Muscle layer of colon (tissue), 2 donors: ENCODE results near the gene FCER1G.

Experiments used
- H3K27ac ChIP-seq: one replicate; pipeline ENCODE4 v1.7.0; 2013; ENCODE audit warnings: low read depth, mild to moderate bottlenecking, low read length, moderate library complexity
- H3K27me3 ChIP-seq, 2 donors: one replicate each; pipeline ENCODE4 v1.7.0; 2013; ENCODE audit warnings: low read length in 2 of 2, mild to moderate bottlenecking in 2 of 2; ENCODE audit not compliant: insufficient read depth in 2 of 2, control insufficient read depth in 1 of 2
- H3K36me3 ChIP-seq: one replicate; pipeline ENCODE4 v1.7.0; 2013; ENCODE audit warnings: mild to moderate bottlenecking, low read length; ENCODE audit not compliant: insufficient read depth
- H3K4me1 ChIP-seq: one replicate; pipeline ENCODE4 v1.7.0; 2013; ENCODE audit warnings: mild to moderate bottlenecking, low read length; ENCODE audit not compliant: insufficient read depth
- H3K4me3 ChIP-seq, 2 donors: one replicate each; pipeline ENCODE4 v1.7.0; 2013; ENCODE audit warnings: low read length in 2 of 2, low read depth in 1 of 2, mild to moderate bottlenecking in 1 of 2, moderate library complexity in 1 of 2
- H3K9ac ChIP-seq: one replicate; pipeline ENCODE4 v1.7.0; 2013; ENCODE audit warnings: low read length
- H3K9me3 ChIP-seq: one replicate; pipeline ENCODE4 v1.7.0; 2013; ENCODE audit warnings: mild to moderate bottlenecking, low read length
- donor health status: abdominal sarcoma.
- donor health status: Adenocarcinoma of cecum.

FCER1G gene

GRCh38 chr1:161225534-161226319, 10.6 kb downstream of the FCER1G start, which contains the start of gene TOMM40L:
Gene TOMM40L, plus strand, starts transcription at chr1:161226060. Its CDS starts 430 bp downstream, at chr1:161226490.
- Histone ChIP-seq H3K9ac (peak within 1 kb of the TSS; percentile 75), H3K27ac (peak within 1 kb of the TSS; percentile 84), H3K4me3 (peak within 1 kb of the TSS; percentile 91 to 95), H3K9me3 (no peaks in the 10 kb centered on the region), H3K36me3 (peaks cover 21% of the 10 kb centered on the region), H3K4me1 (peaks cover 23% of the 10 kb centered on the region), H3K27me3 (no peaks in the 10 kb centered on the region)

DNA sequence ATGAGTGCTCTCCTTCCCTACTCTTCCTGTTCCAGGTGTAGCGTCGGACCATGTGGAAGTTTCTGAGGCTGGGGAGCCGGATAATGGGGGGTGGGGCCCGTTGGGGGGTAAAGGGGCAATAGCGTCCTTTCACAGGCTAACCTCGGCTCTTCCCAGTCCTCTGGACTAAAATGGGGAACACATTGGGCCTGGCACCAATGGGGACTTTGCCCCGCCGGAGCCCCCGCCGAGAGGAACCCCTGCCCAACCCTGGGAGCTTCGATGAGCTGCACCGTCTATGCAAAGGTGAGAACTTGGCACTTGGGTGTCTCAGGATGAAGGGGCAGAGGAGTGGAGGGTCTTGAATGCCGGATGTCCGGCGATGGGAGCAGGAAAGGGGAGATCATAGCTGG, 11.2 kb downstream of the FCER1G start:
- peaks cover 23% of the 10 kb centered on the region for H3K4me1 ChIP-seq
- no peaks in the 10 kb centered on the region for H3K9me3 ChIP-seq
- H3K36me3 ChIP-seq, result peaks cover 21% of the 10 kb centered on the region
- peak overlapping the region; percentile 91 to 95 for H3K4me3 ChIP-seq
- peak overlapping the region; percentile 84 for H3K27ac ChIP-seq
- H3K9ac ChIP-seq, result peak overlapping the region; percentile 75
- no peaks in the 10 kb centered on the region for H3K27me3 ChIP-seq

- Histone ChIP-seq H3K36me3 (peaks cover 21% of the 10 kb centered on the region), H3K9ac (peak overlapping the region; percentile 75), H3K9me3 (no peaks in the 10 kb centered on the region), H3K4me1 (peaks cover 23% of the 10 kb centered on the region), H3K27ac (peak overlapping the region; percentile 84), H3K4me3 (peak overlapping the region; percentile 91 to 95), H3K27me3 (no peaks in the 10 kb centered on the region)
These were observed 11.7 kb downstream of the FCER1G start for GRCh38 chr1:161226759-161227158.

- Histone ChIP-seq H3K27ac (peak overlapping the region; percentile 84), H3K27me3 (no peaks in the 10 kb centered on the region), H3K9me3 (no peaks in the 10 kb centered on the region), H3K4me1 (peaks cover 23% of the 10 kb centered on the region), H3K36me3 (peaks cover 21% of the 10 kb centered on the region), H3K9ac (peak overlapping the region; percentile 26), H3K4me3 (peak overlapping the region in 1 of 2 donors; percentile 91)
These were observed 12.2 kb downstream of the FCER1G start for GRCh38 chr1:161227196-161227871.

DNA sequence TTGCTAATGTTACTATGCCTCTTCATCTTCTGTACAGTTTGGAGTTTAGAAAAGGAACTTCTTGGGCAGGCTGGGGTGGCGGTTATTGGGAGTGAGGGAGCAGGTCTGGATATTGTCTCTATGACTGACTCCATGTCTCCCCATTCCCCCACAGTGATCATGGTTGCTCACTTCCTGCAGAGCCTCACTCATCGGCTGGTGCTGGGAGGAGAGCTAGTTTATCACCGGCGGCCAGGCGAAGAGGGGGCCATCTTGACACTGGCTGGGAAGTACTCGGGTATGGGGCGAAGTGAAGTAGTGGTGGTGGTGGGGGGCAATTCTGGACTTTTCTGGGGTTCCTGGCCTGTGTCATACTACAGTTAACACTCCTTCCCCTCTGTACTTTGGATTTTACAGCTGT, 12.9 kb downstream of the FCER1G start:
- Histone ChIP-seq H3K27me3 (no peaks in the 10 kb centered on the region), H3K27ac (no peak overlapping the region), H3K9ac (no peak overlapping the region), H3K4me3 (peak overlapping the region in 1 of 2 donors; percentile 91), H3K9me3 (no peaks in the 10 kb centered on the region), H3K36me3 (peaks cover 21% of the 10 kb centered on the region), H3K4me1 (peaks cover 23% of the 10 kb centered on the region)

DNA sequence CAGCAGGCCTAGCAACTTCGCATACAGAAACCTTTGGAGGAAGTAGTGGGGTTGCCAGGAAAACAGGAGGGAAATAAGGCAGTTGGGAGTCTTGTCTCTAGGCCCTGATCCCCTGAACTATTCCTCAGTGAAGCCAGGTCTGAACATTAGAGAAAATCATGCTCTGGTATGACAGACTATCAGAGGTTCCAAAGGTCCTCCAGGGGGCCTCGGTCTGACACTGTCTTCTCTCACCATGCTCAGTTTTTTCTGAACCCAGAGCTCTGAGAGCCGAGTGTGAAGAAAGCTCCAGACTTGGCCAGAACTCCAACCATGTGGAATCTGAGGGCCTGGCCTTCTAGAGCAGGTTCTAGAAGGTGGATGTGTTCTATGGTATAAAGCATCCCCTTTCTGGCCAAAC, 14.8 kb downstream of the FCER1G start:
- Histone ChIP-seq H3K4me3 (no peak overlapping the region), H3K9ac (no peak overlapping the region), H3K27me3 (no peaks in the 10 kb centered on the region), H3K9me3 (no peaks in the 10 kb centered on the region), H3K4me1 (peaks cover 23% of the 10 kb centered on the region), H3K36me3 (peaks cover 21% of the 10 kb centered on the region), H3K27ac (no peak overlapping the region)

DNA sequence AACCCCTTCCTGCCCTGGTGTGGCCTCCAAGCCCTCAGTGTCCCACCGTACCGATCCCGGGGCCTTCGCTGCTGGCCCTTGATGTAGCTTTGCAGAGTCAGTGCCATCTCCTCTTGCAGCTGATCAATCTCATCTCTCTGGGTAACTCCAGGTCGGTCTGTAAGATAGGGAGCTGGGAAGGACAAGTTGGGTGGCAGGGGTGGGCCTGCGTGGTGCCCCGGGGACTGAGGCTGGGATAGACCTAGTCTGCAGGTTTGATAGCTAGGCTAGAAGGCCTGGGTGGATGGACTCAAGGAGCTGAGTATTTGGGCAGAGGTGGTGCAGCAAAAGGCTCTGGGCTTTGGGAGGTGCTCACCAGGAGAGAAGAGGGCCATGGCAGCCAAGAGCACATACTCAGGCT, 15.7 kb downstream of the FCER1G start:
- Histone ChIP-seq H3K27ac (no peak overlapping the region), H3K4me1 (peaks cover 18% of the 10 kb centered on the region), H3K27me3 (no peaks in the 10 kb centered on the region), H3K9ac (no peak overlapping the region), H3K36me3 (peaks cover 21% of the 10 kb centered on the region), H3K9me3 (no peaks in the 10 kb centered on the region), H3K4me3 (no peak overlapping the region)

GRCh38 chr1:161233102-161233501, 18.0 kb downstream of the FCER1G start:
- Histone ChIP-seq H3K4me1 (peaks cover under 1% of the 10 kb centered on the region), H3K27ac (no peak overlapping the region), H3K36me3 (peaks cover 17% of the 10 kb centered on the region)

DNA sequence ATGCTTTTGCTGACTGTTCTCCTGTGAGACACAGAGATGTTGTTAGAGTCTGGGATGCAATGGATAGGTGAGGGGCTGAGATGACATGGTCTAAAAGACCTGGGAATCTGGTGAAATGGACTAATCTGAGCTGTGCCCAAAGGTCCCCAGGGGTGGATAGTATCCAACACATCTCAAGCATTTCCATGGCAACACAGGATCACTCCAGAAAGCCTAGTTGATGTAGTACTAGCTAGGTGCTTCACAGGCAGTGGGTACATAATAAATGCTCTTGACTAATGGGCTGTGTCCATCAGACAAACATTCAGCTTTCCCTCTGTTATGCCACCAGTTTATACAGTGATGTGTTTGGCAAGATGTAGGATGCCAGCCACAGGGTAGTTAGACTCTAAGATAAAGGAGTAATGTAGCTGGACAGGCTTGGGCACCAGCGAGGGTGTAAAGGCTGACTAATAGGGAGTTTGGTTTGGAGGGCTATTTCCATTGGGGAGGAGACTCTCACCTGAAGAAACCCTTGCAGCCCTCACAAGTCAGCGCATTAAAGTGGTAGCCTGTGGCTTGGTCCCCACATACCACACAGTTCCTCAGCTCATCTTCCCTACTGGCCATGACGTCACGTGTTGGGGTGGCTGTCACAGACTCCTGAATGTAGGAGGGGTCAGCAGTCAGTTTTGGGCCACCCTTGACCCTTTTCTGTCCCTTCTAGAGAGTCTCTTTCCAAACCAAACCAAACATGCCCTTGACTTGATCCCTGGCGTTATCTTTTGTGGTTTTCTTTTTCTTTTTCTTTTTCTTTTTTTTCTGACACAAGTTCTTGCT, 21.1 kb downstream of the FCER1G start:
- Histone ChIP-seq H3K9me3 (no peaks in the 10 kb centered on the region), H3K27ac (no peak overlapping the region), H3K4me1 (no peaks in the 10 kb centered on the region), H3K4me3 (no peak overlapping the region), H3K27me3 (no peaks in the 10 kb centered on the region), H3K9ac (no peak overlapping the region), H3K36me3 (no peaks in the 10 kb centered on the region)

More at GRCh38 chr1:161233102-161233501, 18.0 kb downstream of the FCER1G start:
- H3K9ac ChIP-seq, result no peak overlapping the region
- no peak overlapping the region for H3K4me3 ChIP-seq
- H3K9me3 ChIP-seq, result no peaks in the 10 kb centered on the region
- no peaks in the 10 kb centered on the region for H3K27me3 ChIP-seq

GRCh38 chr1:161238039-161238473, 23.0 kb downstream of the FCER1G start, which contains the start of gene NR1I3:
Gene NR1I3, minus strand, starts transcription at chr1:161238203. Its CDS starts 1,638 bp downstream, at chr1:161236565.
- Histone ChIP-seq H3K4me1 (no peaks in the 10 kb centered on the region), H3K27me3 (no peaks in the 10 kb centered on the region), H3K9me3 (no peaks in the 10 kb centered on the region), H3K27ac (no peak within 1 kb of the TSS), H3K36me3 (no peaks in the 10 kb centered on the region), H3K4me3 (no peak within 1 kb of the TSS), H3K9ac (no peak within 1 kb of the TSS)

DNA sequence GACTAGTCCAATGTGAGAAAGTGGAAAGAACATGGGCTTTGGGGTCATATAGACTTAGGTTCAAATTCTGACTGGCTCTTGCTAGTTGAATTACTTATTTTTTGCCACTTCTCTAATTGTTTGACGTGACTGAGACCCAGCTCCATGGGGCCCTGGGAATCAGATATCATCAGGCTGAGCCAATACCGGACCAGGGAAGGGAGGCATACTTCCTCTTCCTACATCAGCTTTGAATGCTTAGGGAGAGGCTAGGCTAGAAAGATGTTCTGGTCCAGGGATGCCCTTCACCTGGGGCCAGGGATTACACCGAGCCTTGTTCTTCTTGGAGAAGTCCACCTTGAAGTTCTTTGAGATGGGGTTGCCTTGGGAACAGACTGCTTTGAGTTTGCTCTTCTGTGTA, 26.6 kb downstream of the FCER1G start:
- H3K27me3 ChIP-seq, result no peaks in the 10 kb centered on the region
- H3K4me3 ChIP-seq, result no peak overlapping the region
- H3K9ac ChIP-seq, result no peak overlapping the region
- no peaks in the 10 kb centered on the region for H3K9me3 ChIP-seq
- H3K4me1 ChIP-seq, result no peaks in the 10 kb centered on the region
- no peaks in the 10 kb centered on the region for H3K36me3 ChIP-seq
- H3K27ac ChIP-seq, result no peak overlapping the region
